ENCODE results near the gene CIROP. TPM values are rescaled to one million over a fixed set of nuclear protein-coding genes. Genes with fewer than 3 reads are reported as not detected.

The CIROP gene
- total RNA-seq, 1 donor from 2014 or later, result not detected

DNA sequence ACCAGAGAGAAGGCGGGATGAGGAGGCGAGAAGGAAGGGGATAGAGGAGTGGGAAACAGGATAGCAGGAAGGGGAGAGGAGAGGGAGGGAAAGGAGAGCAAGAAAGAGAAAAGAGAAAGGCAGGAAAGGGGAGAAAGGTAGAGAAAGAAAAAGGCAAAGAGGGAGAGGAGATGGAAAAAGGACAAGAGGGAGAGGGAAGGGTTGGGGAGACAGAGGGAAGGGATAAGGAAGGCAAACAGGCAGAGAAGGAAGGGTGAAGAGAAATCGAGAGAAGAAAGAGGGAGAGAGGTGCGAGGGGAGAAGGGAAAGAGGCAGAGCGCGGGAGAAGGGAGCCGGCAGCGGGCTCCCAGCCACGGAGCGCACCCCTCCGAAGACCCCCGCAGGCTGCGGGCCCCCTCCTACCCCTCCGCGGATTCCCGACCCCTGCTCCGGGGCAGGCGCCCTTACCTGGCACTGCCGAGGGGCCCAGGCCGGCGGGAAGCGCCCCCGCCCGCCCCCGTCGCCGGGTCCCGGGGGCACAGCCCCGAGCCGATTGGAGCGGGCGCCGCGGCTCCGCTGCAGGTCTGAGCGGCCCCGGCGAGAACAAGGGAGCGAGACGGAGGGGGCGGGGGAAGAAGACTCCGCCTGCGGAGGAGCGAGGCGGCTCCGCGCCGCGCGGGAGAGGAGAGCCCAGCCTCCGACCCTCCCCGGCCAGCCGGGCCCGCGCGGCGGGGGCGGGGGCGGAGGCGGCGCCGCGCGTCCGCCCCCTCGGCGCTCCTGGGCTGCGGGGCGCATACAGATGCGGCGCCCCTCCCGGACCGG, 47.6 kb downstream of the CIROP start, which contains the start of gene CDH24:
Gene CDH24 (minus strand): TSS at position 565 of the 801 bp plus-strand sequence. CDS start 1,787 bp downstream, outside the sequence.
- DNase-seq (ENCODE audit: low spot score, unreplicated experiment), result peak; percentile 61
- no peak for TF ChIP-seq CTCF (IDR thresholded peaks at IDR 0.05; ENCODE audit: unreplicated experiment)
- peaks cover 10% of the 10 kb centered on the region for H3K36me3 Mint-ChIP-seq (ENCODE audit: insufficient read depth)
- H3K4me3 Mint-ChIP-seq (ENCODE audit: low read depth), result peak within 1 kb of the TSS; percentile 82
- no peaks in the 10 kb centered on the region for H3K27me3 Mint-ChIP-seq
- H3K9me3 Mint-ChIP-seq (ENCODE audit: low read depth), result no peaks in the 10 kb centered on the region
- peaks cover 12% of the 10 kb centered on the region for H3K4me1 Mint-ChIP-seq (ENCODE audit: low read depth)
- H3K27ac Mint-ChIP-seq, result peak within 1 kb of the TSS; percentile 95

GRCh38 chr14:23056145-23056955, 48.4 kb downstream of the CIROP start:
- DNase-seq (ENCODE audit: low spot score, unreplicated experiment), result peak; percentile 69
- H3K4me1 Mint-ChIP-seq (ENCODE audit: low read depth), result peaks cover 12% of the 10 kb centered on the region
- peak overlapping the region; percentile 78 for H3K27ac Mint-ChIP-seq
- H3K36me3 Mint-ChIP-seq (ENCODE audit: insufficient read depth), result peaks cover 9% of the 10 kb centered on the region
- peak overlapping the region; percentile 73 for H3K4me3 Mint-ChIP-seq (ENCODE audit: low read depth)
- peak; percentile 74 for TF ChIP-seq CTCF (IDR thresholded peaks at IDR 0.05; ENCODE audit: unreplicated experiment)
- no peaks in the 10 kb centered on the region for H3K27me3 Mint-ChIP-seq
- H3K9me3 Mint-ChIP-seq (ENCODE audit: low read depth), result no peaks in the 10 kb centered on the region

GRCh38 chr14:23055621-23056144, 49.1 kb downstream of the CIROP start:
- no peak for TF ChIP-seq CTCF (IDR thresholded peaks at IDR 0.05; ENCODE audit: unreplicated experiment)
- H3K27ac Mint-ChIP-seq, result no peak overlapping the region

GRCh38 chr14:23055147-23055550, 49.6 kb downstream of the CIROP start:
- TF ChIP-seq CTCF (IDR thresholded peaks at IDR 0.05; ENCODE audit: unreplicated experiment), result no peak
- peaks cover 12% of the 10 kb centered on the region for H3K4me1 Mint-ChIP-seq (ENCODE audit: low read depth)
- no peak overlapping the region for H3K4me3 Mint-ChIP-seq (ENCODE audit: low read depth)
- no peaks in the 10 kb centered on the region for H3K27me3 Mint-ChIP-seq
- H3K9me3 Mint-ChIP-seq (ENCODE audit: low read depth), result no peaks in the 10 kb centered on the region
- peaks cover 4% of the 10 kb centered on the region for H3K36me3 Mint-ChIP-seq (ENCODE audit: insufficient read depth)
- no peak overlapping the region for H3K27ac Mint-ChIP-seq
- DNase-seq (ENCODE audit: low spot score, unreplicated experiment), result no peak

More at GRCh38 chr14:23055621-23056144, 49.1 kb downstream of the CIROP start:
- Mint-ChIP-seq H3K4me1 (ENCODE audit: low read depth) (peaks cover 12% of the 10 kb centered on the region), H3K27me3 (no peaks in the 10 kb centered on the region), H3K9me3 (ENCODE audit: low read depth) (no peaks in the 10 kb centered on the region), H3K4me3 (ENCODE audit: low read depth) (peak overlapping the region; percentile 73), H3K36me3 (ENCODE audit: insufficient read depth) (peaks cover 4% of the 10 kb centered on the region)
- no peak for DNase-seq (ENCODE audit: low spot score, unreplicated experiment)

All from progenitor cell of endocrine pancreas (in vitro differentiated cells).